HS-27A (cell line): ENCODE data around the gene STARD13.

Experiments used
- DNase-seq: peaks from one replicate; pipeline ENCODE4 v3.0.0-alpha.2; 2012; ENCODE audit warnings: low read depth, missing footprints

The STARD13 gene, protein sequence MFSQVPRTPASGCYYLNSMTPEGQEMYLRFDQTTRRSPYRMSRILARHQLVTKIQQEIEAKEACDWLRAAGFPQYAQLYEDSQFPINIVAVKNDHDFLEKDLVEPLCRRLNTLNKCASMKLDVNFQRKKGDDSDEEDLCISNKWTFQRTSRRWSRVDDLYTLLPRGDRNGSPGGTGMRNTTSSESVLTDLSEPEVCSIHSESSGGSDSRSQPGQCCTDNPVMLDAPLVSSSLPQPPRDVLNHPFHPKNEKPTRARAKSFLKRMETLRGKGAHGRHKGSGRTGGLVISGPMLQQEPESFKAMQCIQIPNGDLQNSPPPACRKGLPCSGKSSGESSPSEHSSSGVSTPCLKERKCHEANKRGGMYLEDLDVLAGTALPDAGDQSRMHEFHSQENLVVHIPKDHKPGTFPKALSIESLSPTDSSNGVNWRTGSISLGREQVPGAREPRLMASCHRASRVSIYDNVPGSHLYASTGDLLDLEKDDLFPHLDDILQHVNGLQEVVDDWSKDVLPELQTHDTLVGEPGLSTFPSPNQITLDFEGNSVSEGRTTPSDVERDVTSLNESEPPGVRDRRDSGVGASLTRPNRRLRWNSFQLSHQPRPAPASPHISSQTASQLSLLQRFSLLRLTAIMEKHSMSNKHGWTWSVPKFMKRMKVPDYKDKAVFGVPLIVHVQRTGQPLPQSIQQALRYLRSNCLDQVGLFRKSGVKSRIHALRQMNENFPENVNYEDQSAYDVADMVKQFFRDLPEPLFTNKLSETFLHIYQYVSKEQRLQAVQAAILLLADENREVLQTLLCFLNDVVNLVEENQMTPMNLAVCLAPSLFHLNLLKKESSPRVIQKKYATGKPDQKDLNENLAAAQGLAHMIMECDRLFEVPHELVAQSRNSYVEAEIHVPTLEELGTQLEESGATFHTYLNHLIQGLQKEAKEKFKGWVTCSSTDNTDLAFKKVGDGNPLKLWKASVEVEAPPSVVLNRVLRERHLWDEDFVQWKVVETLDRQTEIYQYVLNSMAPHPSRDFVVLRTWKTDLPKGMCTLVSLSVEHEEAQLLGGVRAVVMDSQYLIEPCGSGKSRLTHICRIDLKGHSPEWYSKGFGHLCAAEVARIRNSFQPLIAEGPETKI

DNA sequence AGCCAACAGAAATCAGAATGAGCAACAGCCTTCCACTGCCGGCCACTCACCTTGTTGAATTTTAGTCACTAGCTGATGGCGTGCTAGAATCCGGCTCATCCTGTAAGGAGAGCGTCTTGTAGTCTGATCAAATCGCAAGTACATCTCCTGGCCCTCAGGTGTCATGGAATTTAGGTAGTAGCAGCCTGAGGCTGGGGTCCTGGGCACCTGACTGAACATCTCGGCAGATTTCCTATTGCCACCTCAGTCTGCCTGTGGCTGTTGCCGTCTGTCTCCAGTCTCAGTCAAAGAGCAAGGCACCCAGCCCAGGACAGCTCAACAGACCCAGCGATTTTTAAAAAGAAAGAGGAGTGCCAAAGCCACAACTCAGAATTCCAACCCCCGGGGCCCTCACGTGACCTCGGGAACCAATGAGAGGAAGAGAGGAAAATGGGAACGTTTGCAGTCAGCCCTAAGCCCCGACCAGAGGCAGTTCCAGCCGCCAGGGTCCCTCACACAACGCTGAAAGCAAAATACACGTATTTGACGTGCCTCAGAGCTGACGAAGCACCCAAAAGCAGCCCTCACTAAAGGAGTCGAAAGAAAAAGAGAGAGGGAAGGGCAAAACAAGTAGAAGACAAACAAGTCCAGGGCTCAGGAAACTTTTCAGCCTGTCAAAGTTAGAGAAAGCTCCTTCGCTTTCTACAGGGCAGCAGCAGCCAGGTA is at the start of gene STARD13:
STARD13 (minus strand) TSS at position 336 of the 705 bp plus-strand sequence; CDS start at position 219, 117 bp downstream.
- DNase-seq = peak; percentile 86

DNA sequence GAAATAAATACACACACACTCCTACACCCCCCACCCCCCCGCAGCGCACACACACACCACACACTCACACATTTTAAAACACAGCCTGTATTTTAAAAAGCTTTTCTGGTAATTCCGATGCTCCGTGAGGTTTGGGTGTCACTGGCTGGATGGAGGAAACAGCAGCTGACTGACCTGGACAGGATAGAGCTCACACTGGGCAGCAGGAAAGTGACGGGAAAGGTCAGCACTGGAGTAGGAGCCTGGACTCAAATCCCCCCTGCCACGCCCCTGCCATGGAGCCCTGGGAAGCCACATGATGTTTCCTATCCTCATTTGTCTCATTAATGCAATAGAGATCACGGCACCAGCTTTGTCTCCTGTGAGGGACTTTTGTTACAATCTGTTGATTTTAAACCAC is 49.3 kb upstream of the STARD13 start:
- no peak for DNase-seq

DNA sequence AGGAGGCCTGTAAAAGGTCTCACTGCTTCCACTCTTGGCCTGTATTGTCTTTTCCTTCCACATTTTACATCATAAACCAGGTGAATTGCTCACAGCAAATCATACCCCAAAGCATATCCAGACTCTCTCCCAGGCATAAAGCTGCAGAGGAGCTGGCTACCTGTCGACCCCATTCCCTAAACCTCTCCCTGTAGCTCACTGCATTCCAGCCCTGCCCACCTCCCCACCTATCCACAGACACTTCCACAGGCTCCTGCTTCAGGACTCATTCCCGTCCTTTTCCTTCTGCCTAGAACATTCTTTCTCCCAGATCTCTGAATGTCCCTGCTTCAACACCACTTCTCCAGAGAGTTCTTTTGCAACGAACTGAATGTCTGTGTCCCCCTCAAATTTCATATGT is 46.4 kb upstream of the STARD13 start:
- DNase-seq = no peak

DNA sequence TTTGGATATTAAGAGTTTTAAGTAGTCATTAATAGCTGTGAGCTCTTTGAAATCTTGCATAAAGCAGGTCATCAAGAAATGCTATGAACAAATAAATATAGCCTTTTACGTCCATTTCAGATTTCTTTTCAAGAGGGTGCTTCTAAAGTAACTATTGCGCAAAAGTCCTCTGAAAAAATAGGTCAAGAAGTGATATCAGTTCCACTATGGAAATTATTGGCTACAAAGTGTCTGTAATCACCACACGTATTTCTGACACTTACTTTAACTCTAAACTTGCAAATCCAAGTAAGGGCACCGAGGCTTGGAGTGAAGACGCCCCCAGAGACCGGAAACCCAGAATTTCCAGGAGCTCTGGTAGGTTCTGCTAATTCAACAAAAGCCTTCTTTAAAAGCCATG is 44.9 kb upstream of the STARD13 start:
- no peak for DNase-seq

DNA sequence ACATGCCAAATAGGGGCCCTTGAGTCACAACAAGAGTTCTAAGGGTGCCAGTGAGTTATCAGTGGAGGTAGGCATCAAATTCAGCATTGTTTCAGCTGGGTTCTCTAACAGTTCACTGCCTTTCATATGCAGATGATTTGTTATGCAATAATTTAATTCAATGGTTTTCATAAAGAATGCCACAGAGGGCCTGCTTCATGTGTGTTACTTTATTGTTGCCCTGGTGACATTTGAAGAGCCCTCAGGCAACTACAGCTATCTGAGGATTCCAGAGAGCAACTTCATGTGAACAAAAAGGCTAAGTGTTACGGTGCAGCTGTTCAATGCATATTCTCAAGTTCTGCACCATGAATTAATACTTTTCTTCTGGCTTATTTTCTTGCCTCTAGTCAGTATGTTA is 43.1 kb upstream of the STARD13 start:
- DNase-seq = no peak

DNA sequence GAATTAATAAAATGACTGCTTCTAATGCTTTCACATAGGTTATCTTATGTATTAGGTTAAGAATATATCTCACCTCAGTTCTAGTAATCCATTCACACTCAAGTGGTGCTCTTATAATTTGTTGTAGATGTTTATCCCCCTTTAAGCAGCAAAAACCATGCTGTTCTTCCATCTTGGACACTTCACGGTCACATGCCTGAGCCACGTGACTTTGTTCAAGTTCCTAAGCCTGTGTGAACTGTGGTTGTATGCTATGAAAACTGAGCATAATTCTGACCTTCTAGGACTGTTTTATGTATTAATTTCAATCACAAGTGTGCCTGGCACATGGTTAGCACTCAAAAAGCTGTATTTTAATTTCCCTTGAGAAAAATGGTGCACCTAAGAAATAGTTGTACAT is 41.2 kb upstream of the STARD13 start:
- no peak for DNase-seq

DNA sequence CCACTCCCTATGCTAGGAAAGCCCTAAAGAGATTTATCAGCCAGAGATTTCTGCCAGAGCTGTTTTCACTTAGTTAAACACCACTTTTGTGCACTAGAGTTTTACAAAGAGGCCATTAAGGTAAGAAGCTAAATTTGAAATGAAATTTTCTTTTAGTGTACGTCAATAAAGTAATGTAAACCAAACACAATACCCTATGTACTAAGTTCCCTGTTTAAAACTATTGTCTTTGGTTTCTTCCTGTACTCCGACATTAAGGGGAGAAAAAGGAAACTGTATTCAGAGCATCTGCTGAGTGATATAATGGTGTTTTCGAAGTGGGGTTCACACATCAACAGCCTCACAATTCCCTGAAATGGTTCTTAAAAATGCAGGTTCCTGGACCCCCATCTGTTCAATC is 40.7 kb upstream of the STARD13 start:
- no peak for DNase-seq

DNA sequence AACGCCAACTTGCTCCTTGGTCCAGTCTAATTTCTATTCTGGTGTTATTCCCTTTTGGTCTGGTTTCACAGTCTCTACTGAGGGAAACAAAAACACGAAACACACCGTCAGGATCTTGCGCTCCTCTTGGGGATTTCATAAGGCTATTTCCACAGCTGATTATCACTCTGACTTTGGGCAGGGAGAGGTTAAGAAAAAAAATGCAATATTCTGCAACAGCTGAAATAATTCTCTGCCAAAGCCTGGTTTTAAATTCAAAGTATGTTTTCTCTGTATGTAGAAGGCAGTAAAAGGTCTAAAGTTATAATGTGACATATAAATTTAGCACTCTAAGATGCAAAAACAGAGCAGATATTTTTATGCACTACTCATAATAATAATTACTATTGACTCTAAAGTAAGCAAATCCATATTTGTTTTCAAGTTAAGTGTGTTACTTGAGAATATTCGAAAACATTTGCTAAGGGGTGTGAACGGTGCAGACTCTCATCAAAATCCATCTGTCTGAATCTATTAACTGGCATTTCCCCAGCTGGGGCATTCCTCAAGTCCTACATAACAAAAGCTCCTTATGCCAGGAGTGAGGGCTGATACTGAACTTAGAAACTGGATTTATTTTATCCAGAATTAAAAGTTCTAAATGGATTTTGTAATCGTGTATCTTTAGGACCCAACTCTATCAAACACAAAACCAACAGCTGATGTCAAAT is 38.4 kb upstream of the STARD13 start:
- no peak for DNase-seq

DNA sequence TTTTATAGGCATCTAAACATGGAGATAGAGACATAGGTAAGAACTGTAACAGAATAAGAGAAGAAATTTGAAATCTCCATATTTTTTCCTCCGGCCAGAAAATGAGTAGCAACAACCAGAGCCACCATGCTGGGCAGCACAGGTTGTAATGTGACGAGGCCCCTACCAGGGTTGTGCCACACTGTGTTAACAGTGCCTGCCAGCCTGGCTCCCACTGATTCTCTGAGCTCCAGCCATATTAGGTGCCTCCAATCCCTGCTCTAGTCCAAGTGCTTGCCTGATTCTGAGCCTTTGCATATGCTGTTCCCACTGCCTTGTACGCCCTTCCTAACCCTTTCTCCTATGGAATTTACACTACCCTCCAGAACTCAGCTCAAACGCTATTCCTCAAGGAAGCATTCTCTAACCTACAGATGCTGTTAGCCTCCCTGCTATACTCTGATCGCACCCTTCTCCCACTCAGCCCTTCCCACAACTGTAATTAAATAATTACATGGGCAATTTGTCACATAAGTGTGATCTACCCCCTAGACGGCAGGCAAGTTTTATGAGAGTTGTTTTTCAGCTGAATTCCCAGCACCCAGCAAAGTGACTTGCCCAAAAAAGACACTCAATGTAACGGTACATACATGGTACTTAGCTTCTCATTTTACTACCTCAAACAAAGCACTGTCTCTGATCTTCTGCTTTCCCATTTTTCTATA is 37.6 kb upstream of the STARD13 start:
- DNase-seq = no peak

DNA sequence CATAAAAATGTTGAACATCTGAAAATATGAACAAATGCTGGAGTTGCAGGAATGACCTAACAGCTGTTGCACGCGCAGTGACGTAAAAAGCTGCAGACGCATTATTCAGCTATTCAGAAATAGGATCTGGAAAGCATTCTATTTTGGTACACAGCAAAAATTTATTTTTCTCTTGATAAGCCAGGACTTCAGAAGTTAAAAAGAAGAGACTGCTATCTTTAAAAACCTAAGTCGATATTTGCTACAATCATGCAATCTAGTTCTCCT is 36.9 kb upstream of the STARD13 start:
- DNase-seq = no peak

DNA sequence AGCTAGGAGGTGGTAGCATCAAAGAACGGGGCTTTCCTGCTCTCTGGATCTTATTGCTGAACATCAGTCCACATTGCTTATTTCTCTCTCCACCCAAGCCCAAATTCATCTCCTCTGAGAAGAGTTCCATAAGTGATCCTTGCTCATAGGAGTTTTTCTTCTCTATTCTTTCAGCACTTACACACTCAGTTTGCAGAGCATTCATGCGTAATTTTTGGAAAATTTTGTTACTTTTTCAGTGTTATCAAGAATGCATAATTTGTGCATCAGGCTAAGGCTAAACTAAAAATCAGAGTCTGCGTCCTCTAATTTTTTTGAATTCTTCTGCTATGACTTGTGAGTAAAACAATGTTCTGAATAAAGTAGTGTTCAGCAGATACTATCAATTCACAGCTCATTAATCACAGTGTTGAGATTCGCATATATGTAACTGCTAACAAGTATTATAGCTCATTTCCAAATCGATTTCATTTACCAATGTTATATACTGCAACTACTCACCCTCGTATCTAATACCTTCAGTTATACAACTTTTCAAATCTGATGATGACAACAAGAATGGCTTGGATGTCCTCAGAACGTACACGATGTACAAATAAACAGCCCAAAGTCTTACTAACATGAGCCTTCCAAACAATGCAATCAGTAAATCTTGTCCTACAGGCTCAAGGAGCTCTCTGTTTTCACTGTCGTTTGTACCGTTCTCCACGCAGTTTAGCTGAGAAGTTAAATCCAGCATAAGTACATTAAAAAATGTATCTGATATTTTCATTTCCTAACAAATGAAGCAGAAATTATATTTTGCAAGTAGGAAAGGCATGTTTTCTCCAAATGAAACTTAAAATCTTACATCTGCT is 36.4 kb upstream of the STARD13 start:
- DNase-seq = no peak

DNA sequence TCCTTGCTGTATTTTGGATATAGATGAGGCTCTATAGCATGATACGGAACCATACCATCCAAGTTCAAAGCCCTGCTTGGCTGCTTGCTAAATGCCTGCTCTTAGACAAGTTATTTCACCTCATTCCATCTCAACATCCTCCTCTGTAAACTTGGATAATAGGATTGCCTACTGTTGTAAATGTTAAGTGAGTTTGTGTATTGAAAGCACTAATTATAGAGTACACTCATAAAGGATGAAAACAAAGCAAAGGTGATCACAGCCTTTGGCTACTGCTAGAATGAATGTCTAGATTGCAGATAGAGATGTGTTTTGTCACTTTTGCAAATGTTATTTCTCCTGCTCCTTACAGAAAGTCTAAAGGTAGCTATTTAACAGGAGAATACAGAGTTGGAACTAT is 34.3 kb upstream of the STARD13 start:
- DNase-seq = no peak

DNA sequence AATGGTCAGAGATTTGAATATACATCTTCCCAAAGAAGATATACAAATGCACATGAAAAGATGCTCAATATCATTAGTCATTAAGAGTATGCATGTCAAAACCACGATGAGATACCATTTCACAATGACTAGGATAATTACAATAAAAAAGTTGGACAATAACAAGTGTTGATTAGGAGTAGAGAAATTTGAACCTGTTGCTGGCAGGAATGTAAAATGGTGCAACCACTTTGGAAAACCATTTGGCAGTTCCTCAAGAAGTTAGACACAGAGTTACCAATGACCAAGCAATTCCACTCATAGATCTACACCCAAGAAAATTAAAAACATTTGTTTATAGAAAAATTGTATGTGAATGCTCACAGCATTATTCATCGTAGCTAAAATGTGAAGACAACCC is 33.2 kb upstream of the STARD13 start:
- no peak for DNase-seq

DNA sequence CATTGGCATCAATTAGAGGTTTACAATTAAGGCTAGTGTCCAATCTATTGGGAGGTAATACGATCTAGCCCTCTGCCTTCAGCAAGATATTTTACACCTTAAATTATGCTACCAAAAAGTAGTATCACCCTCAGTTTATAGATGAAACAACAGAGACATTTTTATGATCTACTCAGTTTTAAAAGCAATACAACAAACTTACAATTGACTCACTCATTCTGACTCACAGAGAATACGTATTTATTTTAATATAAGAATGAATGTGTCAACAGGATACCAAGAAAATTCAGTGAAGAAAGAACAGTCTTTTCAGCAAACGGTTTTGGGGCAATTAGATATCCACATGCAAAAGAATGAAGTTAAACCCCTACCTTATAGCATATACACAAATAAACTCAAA is 32.5 kb upstream of the STARD13 start:
- DNase-seq = no peak

DNA sequence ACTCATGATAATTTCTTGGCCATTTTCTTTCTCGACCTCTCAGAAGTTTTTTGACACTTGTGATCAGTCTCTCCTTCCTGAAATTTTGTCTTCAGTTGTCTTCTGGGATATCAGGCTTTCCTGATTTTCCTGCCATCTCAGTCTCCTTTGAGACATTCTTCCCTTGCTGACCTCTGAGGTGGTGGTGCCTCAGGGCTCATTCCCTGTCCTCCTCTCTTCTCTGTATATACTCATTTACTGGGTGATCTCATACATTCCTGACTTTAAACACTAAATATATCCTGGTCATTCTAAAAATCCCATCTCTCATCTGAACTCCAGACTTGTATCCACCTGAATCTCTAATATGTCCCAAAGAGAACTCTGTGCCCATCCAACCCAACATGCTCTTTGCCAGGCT is 31.3 kb upstream of the STARD13 start:
- no peak for DNase-seq

DNA sequence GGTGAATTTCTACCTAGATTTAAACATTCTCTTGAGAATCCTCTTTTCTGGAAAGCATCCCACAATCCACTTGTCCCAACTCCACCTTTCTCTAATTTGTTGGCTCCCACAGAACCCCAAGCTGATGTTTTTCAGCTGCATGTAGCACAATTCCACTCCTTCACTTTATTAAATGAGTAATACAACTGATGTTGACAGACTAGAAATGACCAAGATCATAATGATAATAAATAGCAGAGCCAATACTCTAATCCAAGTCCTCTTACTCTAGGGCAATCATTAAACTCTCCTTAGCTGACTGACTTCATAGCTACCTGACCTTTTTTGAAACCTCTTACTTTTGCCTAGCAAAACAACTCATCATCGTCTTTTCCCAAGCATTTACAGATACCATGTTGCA is 27.9 kb upstream of the STARD13 start:
- no peak for DNase-seq

DNA sequence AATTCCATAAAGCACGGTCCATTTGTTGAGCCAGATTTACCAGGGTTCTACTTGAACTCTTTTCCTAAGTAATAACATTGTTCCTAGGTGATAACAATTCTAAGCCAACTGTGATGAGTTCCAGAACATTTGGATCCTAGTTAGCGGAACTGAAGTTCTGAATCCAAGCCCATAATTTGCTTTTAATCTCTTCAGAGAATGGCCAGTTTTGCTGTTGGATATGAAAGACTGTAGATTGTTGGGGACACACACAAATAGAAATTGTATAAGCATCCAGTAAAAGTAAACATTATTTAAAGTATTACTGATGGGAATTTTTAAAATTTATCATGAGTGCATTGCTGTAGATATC is 27.3 kb upstream of the STARD13 start:
- no peak for DNase-seq

DNA sequence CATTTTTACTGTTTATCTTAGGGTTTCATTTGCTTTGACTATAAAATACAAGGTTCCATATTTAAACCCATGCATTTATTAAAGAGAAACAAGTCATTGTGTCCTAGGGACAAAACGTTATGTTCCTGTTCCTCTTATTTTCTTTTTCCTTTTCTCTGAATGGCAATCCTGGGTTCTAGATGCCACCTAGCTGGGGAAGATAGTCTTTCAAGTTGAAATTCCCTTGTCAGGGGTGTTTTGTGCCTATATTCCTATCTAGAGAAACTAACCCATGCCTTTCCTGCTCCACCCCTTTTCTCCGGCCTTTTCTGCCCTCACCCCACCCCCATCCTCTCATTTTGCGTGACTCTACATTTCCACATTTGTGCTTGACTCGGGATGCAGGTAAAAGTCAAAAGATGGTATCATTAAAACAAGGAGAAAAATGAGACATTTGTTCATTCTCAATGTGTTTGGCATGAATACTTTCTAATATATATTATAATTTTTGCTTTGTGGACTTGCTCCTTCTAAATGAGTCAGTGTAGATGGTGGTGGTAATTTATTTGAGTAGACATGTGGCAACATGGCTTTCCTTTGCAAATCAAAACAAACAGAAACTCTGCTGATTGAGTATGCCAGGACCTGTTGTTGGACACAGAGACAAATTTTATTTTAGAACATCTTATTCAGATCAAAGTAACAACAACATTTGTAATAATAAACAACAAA is 26.8 kb upstream of the STARD13 start:
- DNase-seq = no peak

DNA sequence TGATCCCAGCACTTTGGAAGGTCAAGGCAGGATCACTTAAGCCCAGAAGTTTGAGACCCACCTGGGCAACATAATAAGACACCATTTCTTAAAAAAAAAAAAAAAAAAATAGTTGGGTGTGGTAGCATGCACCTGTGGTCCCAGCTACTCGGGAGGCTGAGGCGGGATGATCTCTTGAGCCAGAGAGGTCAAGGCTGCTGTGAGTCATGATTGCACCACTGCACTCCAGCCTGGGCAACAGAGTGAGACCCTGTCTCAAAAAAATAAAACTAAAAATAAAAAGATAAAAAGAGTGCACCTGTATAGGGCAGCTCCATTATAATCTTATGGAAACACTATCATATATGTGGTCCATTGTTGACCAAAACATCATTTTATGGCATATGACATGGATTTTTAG is 25.5 kb upstream of the STARD13 start:
- no peak for DNase-seq
